ENCODE measurements around the gene URB2.
"Not testable (repeated sequence)": the region's sequence is repeated elsewhere in the genome, so short reads cannot be mapped to it uniquely, and the experiment has no call there.

Gene URB2

GRCh38 chr1:229625915-229626831, at the start of gene URB2, which contains the start of gene TAF5L:
Gene URB2 (plus strand): TSS chr1:229626247. CDS start chr1:229627634, 1,387 bp downstream.
Gene TAF5L (minus strand): TSS chr1:229626122. CDS start chr1:229614482, 11,640 bp downstream.
- peak; percentile 80 for DNase-seq (ENCODE audit: low read depth)

GRCh38 chr1:229578168-229579058, 47.6 kb upstream of the URB2 start:
- no peak for DNase-seq (ENCODE audit: low read depth)

- no peak for DNase-seq (ENCODE audit: low read depth)
Measured at GRCh38 chr1:229579059-229579673, 46.9 kb upstream of the URB2 start.

DNA sequence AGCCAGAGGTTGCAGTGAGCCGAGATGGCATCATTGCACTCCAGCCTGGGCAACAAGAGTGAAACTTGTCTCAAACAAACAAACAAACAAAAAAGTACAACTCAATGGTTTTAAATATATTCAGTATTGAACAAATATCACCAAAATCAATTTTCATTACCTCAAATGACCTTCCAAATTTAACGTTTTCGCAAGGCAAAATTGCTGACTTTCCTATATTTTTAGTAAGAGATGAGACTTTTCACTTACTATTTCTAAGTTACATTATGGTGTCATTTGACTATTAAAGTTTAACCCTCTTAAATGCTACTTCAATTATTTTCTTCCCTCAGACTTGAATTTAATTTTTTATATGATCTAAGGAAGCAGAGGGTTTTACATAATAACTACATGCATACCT, 44.6 kb upstream of the URB2 start:
- DNase-seq (ENCODE audit: low read depth) = no peak

- no peak for DNase-seq (ENCODE audit: low read depth)
Measured at GRCh38 chr1:229582011-229582694, 43.9 kb upstream of the URB2 start.

- DNase-seq (ENCODE audit: low read depth) = no peak
Measured at GRCh38 chr1:229582715-229583114, 43.3 kb upstream of the URB2 start.

- DNase-seq (ENCODE audit: low read depth) = no peak
Measured at GRCh38 chr1:229585338-229585737, 40.7 kb upstream of the URB2 start.

DNA sequence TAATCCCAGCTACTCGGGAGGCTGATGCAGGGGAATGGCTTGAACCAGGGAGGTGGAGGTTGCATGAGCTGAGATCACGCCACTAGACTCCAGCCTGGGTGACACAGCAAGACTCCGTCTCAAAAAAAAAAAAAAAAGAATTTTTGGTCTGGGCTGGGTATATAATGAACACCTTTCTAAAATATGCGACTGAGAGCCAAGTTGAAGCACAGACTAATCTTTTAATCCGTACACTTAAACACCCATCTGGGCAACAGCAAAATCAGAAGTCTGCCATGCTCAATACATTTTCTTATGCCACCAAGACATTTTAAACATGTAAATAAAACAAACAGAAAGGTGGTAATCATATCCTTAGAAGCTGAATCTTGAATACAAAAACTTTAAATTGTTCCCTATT, 35.9 kb upstream of the URB2 start:
- DNase-seq (ENCODE audit: low read depth) = no peak

DNA sequence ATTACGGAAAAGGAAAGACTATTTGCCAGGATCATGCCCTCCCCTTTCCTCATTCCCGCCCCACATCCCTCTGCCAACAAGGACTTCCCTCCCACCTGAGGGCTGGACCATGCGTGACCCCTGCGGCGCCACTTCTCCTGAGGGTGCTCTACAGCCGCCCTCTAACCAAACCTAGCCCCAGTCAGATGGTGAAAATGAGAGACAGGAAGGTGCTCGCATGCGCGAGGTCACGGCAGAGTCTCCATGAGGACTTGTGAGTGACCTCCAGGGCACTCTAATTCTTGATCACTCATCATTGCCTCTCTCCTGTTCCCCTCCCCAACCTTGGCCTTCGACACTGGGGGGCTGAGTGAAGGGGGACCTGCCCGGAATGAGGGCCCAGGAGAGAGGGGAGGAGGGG, 32.2 kb upstream of the URB2 start:
- no peak for DNase-seq (ENCODE audit: low read depth)

DNA sequence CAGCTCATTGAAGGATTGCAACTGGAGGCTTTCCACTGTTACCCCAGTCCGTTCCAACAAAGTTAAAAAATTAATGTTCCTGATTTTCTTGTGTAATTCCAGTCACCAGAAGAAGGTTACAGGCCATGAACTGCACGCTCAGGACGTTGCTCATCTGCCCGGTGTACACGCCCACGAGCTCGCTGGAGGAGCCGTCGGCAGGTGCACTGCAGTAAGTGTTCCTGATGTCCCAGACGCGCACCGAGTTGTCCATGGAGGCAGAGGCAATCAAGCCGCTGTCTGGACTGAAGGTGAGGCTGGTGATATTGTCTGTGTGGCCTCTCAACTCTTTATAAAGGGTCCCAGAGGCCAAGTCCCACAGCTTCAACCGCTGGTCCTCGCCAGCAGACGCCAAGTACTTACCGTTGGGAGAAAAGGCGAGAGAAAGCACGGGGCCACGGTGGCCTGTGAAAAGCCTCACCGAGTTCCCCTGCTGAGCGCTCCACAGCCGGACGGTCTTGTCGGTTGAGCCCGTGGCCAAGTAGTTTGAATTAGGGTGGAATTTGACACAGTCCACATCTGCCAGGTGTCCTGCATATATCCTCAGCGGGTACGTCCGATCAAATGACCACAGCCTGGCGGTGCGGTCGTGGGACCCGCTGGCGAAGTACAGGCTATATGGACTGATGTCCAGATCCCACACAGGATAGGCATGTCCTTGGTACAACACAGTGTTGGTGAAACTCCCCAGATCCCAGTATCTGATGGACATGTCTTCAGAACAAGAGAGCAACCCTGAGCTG, 31.6 kb upstream of the URB2 start:
- DNase-seq (ENCODE audit: low read depth) = no peak

DNA sequence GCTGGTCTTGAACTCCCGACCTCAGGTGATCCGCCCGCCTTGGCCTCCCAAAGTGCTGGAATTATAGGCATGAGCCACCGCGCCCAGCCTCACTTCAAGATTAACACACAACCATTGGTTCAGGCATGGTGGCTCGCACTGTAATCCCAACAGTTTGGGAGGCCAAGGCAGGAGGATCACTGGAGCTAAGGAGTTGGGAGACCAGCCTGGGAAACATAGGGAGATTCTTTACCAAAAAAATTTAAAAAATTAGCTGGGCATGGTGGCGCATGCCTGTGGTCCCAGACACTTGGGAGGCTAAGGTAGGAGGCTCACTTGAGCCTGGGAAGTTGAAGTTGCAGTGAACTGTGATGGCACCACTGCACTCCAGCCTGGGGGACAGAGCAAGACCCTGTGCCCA, 30.2 kb upstream of the URB2 start:
- not testable (repeated sequence) for DNase-seq (ENCODE audit: low read depth)

- peak; percentile 59 for DNase-seq (ENCODE audit: low read depth)
Measured at GRCh38 chr1:229596925-229597699, 28.9 kb upstream of the URB2 start.

DNA sequence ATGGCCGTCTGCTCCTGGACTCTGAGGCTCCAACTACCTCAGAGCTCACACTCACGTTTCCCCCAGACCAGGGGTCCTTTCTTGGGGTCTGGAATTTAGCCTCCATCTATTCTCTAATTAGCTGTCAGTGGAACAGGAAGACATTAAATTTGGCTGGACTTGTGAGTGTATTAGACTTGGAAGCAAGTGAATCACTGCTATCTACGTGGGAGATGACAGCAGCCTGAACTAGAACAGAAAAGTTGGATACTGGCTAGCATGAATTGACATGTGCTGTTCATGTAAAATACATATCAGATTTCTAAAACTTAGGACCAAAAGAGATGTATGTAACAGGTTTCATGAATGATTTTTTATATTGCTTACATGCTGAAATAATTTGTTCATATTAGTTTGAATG, 28.2 kb upstream of the URB2 start:
- no peak for DNase-seq (ENCODE audit: low read depth)

DNA sequence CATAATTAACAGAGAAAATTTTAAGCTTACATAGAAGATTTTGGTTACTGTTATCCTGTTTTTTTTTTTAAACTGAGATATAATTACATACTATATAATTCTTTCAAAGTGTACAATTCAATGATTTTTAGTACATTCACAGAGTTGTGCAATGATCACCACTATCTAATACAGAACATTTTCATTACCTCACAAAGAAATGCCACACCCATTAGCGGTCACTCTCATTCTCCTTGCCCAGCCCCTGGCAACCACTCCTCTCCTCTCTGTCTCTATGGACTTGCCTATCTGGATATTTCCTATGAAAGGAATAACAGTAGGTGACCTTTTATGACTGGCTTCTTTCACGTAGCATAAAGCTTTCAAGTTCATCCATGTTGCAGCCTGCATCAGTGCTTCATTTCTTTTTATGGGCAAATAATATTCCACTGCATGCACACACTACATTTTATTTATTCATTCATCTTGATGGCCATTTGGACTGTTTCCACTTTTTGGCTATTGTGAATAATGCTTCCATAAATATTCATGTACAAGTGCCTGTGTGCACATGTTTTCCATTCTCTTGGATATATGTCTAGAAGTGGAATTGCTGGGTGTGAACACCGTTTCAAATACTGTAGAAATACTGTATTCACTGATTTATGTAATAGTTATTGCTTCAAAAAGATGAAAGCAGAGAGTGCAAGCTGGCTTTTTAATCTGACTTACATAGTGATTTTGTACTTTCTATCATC, 26.7 kb upstream of the URB2 start:
- DNase-seq (ENCODE audit: low read depth) = no peak

DNA sequence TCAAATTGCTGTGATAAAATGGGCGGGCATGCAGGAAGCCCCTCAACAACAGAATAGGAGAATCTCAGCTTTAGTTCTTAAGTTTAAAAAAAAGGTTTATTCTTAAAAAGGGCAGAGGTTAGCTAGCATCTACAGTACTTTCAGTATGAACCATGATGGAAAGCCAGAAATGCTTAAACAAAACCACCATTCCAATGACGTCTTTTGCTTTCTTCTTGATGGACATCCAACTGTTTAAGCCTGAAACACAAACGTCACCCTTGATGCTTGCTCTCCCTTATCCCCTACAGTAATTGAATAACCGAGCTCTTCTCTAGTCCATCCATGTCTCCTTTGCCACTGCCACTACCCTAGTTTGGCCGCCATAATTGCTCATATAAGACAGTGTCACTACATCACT, 25.8 kb upstream of the URB2 start:
- no peak for DNase-seq (ENCODE audit: low read depth)

- no peak for DNase-seq (ENCODE audit: low read depth)
Measured at GRCh38 chr1:229603371-229604005, 22.6 kb upstream of the URB2 start.

- no peak for DNase-seq (ENCODE audit: low read depth)
Measured at GRCh38 chr1:229607370-229607769, 18.7 kb upstream of the URB2 start.

GRCh38 chr1:229608590-229608989, 17.5 kb upstream of the URB2 start:
- DNase-seq (ENCODE audit: low read depth) = no peak

DNA sequence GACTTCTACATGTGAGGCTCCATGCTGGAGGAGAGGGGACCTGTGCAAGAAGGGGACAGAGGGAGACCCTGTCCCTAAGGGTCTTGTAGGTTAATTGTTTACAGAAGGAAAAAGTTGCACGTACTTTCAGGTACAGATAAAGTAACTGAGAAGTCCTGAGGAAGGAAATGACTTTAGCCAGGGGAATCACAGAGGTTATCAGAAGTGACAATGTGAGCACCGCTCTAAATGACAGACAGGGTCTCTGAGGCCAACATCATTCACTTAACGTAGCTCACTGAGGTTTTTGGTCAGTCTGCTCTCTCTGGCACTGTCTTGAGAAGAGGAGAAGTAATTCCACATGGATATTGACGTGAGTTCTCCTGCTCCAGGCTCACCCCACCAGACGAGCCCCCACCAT, 12.1 kb upstream of the URB2 start:
- DNase-seq (ENCODE audit: low read depth) = no peak

Data from stromal cell of bone marrow (primary cell).